ENCODE data around the gene FUT2. TPM values are rescaled to one million over a fixed set of nuclear protein-coding genes. Genes with fewer than 3 reads are reported as not detected.
"Not testable (repeated sequence)": the region's sequence is repeated elsewhere in the genome, so short reads cannot be mapped to it uniquely, and the experiment has no call there.

The FUT2 gene
- total RNA-seq, result not detected in 2 replicates

GRCh38 chr19:48695743-48696352 lies at the start of gene FUT2:
Gene FUT2 (plus strand): TSS chr19:48695971. CDS start chr19:48702957, 6,986 bp downstream.
- DNase-seq (ENCODE audit: low read depth in 2 of 2), result no peak

DNA sequence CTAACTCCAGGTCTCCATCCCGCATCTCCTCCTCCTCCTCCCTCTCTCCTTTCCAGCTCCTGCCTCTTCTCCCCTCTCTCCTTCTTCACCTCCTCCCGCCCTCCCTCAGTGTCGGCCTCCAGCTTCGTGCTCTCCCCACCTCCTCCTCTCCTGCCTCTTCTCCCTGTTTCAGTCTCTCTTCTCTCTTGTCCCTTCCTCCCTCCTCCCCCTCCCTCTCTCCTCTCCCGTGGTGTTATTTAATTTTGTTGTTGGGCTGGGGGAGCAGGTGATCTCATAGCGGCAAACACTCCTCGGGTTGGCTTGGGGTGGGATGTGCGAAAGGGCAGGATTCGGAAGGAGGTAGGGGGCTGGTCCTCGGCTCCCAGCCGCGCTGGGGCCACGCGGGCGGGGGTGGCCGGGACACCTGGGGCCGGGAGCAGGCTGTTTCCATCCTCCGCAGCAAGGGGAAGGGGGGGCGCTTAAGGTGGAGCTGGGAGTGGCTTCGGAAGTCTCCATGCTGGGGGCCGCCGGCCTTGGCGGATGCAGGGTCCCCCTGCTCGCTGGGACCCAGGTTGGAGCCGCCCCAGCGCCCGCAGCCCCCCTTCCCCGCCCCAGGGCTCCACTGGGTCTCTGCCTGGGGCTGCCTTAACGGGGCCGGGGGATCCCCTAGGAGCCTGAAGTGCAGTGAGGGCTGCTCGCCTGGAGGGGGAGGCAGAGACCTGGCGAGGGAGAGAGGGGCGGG lies 49.6 kb upstream of the FUT2 start, which contains the start of gene CA11:
CA11 (minus strand) TSS at position 187 of the 721 bp plus-strand sequence. CDS start 555 bp downstream, outside the sequence.
- peak in 1 of 2 donors; percentile 84 for DNase-seq (ENCODE audit: low read depth in 2 of 2)

- DNase-seq (ENCODE audit: low read depth in 2 of 2), result no peak
Observed at GRCh38 chr19:48646722-48647216, 49.0 kb upstream of the FUT2 start.

GRCh38 chr19:48648134-48648533 lies 47.6 kb upstream of the FUT2 start:
- no peak for DNase-seq (ENCODE audit: low read depth in 2 of 2)

- no peak for DNase-seq (ENCODE audit: low read depth in 2 of 2)
Observed at GRCh38 chr19:48650974-48651682, 44.6 kb upstream of the FUT2 start.

DNA sequence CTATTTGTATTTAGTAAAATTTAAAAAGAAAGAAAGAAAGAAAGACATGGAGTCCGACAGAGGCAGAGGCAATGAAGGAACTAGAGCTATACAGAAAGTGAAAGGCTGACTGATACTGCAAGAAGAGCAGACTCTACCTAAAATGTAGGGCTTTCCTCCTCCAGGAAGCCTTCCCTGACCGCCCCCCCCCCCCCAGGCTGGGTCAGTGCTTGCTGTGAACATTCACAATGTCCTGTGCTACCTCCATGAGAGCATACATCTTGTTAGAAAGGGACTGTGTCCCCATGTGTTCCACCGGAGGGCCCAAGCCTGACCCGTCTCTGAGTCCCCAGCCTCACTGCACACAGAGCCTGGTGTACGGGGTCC lies 44.1 kb upstream of the FUT2 start:
- DNase-seq (ENCODE audit: low read depth in 2 of 2), result no peak

GRCh38 chr19:48654299-48655059 lies 41.3 kb upstream of the FUT2 start:
- DNase-seq (ENCODE audit: low read depth in 2 of 2), result no peak

DNA sequence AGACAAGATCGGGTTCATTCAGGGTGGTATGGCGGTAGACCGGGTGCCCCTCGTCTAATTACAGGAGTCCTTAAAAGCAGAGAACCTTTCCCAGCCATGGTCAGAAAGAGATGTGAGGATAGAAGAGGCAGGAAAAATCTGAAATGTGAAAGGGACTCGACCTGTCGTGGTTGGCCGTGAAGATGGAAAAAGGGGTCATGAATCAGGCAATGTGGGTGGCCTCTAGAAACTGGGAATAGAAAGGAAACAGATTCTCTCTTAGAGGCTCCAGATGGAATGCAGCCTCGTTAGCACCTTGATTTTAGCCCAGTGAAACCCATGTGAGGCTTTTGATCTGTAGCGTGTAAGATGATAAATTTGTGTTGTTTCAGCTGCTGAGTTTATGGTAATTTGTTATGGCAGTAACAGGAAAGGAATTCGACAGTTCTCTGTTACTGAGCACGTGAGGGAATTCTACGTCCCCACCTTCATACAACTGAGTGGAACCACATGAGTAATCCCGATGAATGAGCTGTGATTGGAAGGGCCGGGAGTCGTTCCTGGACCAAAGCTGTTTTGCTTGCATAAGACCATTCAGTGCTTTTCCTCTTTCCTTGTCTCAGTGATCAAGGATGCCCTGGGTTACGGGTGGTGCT lies 38.8 kb upstream of the FUT2 start:
- peak; percentile 49 to 81 for DNase-seq (ENCODE audit: low read depth in 2 of 2)

DNA sequence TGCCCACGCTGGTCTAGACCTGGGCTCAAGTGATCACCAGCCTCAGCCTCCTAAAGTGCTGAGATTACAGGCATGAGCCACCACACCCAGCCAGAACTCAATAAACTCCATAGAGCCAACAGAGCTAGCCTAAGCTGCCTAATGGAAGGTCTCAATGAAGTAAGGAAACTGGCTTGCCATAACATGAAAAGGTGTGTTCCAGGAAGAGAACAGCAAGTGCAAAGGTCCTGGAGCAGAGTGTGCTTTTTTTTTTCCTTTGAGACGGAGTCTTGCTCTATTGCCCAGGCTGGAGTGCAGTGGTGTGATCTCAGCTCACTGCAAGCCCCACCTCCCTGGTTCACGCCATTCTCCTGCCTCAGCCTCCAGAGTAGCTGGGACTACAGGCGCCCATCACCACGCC lies 37.9 kb upstream of the FUT2 start:
- DNase-seq (ENCODE audit: low read depth in 2 of 2), result not testable (repeated sequence)

- DNase-seq (ENCODE audit: low read depth in 2 of 2), result no peak
Observed at GRCh38 chr19:48658483-48658882, 37.3 kb upstream of the FUT2 start.

GRCh38 chr19:48659768-48660167 lies 36.0 kb upstream of the FUT2 start:
- DNase-seq (ENCODE audit: low read depth in 2 of 2), result no peak

DNA sequence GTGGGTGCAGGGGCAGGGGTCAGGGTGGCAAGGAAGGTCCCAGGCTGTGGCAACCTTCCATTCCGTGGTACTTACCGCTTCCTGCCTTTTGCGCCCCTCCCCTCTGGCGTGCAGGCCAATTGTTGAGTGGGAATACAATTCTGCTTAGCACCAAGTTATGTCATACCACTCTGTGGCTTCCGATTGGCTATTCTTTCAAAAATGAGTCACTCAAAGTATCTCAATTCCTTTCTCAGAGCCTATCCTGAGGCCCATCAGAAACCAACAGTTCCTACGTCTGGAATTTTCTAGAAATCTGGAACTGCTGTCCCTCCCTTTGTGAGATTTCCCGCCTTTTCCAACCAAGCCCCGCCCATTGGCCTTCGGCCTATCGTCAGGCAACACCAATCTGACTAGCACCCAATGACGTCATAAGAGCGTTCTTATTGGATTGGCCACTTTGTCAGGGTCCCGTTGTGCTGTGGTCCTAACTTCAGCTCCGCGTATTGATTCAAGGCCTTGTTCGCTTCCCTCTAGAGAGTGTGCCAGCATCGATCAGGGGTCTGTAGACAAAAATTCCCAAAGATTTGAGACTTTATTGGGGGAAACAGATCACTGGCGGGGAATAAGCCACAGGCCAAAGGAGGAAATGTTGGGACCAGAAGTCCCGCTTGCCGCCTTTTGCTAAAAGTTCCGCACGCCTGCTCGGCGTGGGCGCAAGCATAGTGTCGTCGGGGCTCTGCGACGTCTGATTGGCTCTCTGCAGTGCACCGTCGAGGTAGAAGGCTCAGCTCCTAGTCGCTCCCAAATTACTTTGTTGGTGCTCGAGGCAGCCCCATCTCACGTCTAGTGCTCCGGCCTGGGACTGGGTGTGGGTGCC lies 34.7 kb upstream of the FUT2 start:
- peak; percentile 89 to 92 for DNase-seq (ENCODE audit: low read depth in 2 of 2)

DNA sequence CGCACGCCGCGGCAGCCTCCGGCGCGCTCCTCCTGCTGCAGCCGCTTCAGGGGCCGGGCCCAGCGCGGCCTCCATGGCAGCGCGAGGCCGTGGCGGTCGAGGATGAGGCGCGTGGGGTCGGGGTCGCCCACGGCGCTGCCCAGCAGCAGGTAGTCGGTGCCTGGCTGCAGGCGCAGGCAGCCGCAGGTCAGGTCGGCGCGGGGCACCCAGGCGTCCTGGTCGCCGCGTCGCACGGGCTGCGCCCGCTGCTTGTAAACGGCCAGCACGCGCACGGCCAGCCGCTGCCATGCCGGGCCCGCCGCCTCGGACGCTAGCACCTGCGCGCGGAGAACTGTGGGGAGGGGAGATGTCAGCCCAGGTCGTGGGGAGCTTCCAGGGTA lies 34.1 kb upstream of the FUT2 start:
- no peak for DNase-seq (ENCODE audit: low read depth in 2 of 2)

GRCh38 chr19:48663667-48664066 lies 32.1 kb upstream of the FUT2 start:
- no peak for DNase-seq (ENCODE audit: low read depth in 2 of 2)

GRCh38 chr19:48664476-48664875 lies 31.3 kb upstream of the FUT2 start:
- no peak for DNase-seq (ENCODE audit: low read depth in 2 of 2)

DNA sequence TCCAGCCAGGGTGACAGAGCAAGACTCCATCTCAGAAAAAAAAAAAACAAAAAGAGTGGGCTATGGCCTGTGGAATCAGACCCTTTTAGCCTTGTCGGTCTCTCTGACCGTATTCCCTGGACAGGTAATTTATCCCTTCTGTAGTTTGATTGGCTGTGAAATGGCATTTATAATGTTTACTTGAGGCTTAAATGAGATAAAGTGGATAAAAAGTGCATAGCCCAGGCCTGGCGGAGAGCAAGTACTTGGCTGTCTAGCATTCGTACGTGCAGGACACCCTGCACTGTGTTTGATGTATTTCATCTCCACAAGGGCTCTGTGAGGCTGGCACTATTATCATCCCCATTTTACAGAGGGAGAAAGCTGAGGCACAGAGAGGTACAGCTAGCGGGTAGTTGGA lies 30.0 kb upstream of the FUT2 start:
- no peak for DNase-seq (ENCODE audit: low read depth in 2 of 2)

GRCh38 chr19:48668332-48668731 lies 27.4 kb upstream of the FUT2 start:
- no peak for DNase-seq (ENCODE audit: low read depth in 2 of 2)

DNA sequence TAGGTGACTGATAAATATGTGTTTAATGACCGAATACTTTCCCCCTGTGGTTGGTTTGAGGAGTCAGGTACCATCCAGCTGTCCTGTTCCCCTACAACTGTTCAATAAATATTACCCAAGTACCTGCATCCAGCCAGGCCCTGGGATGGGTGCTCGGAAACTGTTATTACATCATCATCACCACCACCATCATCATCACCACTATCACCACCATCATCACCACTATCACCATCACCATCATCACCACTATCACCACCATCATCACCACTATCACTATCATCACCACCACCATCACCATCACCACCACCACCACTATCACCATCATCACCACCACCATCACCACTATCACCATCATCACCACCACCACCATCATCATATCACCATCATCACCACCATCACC lies 27.0 kb upstream of the FUT2 start:
- DNase-seq (ENCODE audit: low read depth in 2 of 2), result no peak

- no peak for DNase-seq (ENCODE audit: low read depth in 2 of 2)
Observed at GRCh38 chr19:48669903-48670668, 25.7 kb upstream of the FUT2 start.
